HG03135 (cell line): ENCODE measurements around the gene UPK2.

Experiments used
- ATAC-seq: cut with Tn5 transposase; IDR thresholded peaks from one replicate; pipeline ENCODE4 v1.9.1; 2021; ENCODE audit warnings: mild to moderate bottlenecking, moderate library complexity; ENCODE audit not compliant: unreplicated experiment

UPK2 gene

GRCh38 chr11:118917481-118918127, 38.5 kb upstream of the UPK2 start:
- no peak for ATAC-seq

- ATAC-seq, result no peak
Observed at GRCh38 chr11:118918128-118918685, 37.9 kb upstream of the UPK2 start.

- ATAC-seq, result no peak
Observed at GRCh38 chr11:118918686-118919280, 37.3 kb upstream of the UPK2 start.

GRCh38 chr11:118921121-118921928, 34.8 kb upstream of the UPK2 start:
- no peak for ATAC-seq

GRCh38 chr11:118921929-118922744, 34.0 kb upstream of the UPK2 start:
- ATAC-seq, result no peak

- ATAC-seq, result no peak
Observed at GRCh38 chr11:118922745-118923627, 33.1 kb upstream of the UPK2 start.

GRCh38 chr11:118923721-118924587, 32.1 kb upstream of the UPK2 start:
- no peak for ATAC-seq

- ATAC-seq, result no peak
Observed at GRCh38 chr11:118924591-118925585, 31.2 kb upstream of the UPK2 start.

GRCh38 chr11:118927554-118928100, 28.5 kb upstream of the UPK2 start:
- no peak for ATAC-seq

GRCh38 chr11:118928101-118928869, 27.8 kb upstream of the UPK2 start:
- peak; percentile 44 for ATAC-seq

- ATAC-seq, result no peak
Observed at GRCh38 chr11:118928870-118929500, 27.1 kb upstream of the UPK2 start.

GRCh38 chr11:118929501-118930093, 26.5 kb upstream of the UPK2 start:
- no peak for ATAC-seq

- ATAC-seq, result no peak
Observed at GRCh38 chr11:118930094-118930712, 25.9 kb upstream of the UPK2 start.

- no peak for ATAC-seq
Observed at GRCh38 chr11:118931571-118931970, 24.5 kb upstream of the UPK2 start.

- ATAC-seq, result no peak
Observed at GRCh38 chr11:118933486-118933885, 22.6 kb upstream of the UPK2 start.
